GM19240 (cell line): ENCODE results near the gene C22orf23.
"Not testable (repeated sequence)": the region's sequence is repeated elsewhere in the genome, so short reads cannot be mapped to it uniquely, and the experiment has no call there.

ENCODE experiments used
- DNase-seq: peaks from one replicate; pipeline ENCODE4 v3.0.0; 2011; ENCODE audit warnings: low spot score; ENCODE audit not compliant: insufficient read length

Gene C22orf23

GRCh38 chr22:37954686-37955085, 1.3 kb upstream of the C22orf23 start:
- DNase-seq: no peak

DNA sequence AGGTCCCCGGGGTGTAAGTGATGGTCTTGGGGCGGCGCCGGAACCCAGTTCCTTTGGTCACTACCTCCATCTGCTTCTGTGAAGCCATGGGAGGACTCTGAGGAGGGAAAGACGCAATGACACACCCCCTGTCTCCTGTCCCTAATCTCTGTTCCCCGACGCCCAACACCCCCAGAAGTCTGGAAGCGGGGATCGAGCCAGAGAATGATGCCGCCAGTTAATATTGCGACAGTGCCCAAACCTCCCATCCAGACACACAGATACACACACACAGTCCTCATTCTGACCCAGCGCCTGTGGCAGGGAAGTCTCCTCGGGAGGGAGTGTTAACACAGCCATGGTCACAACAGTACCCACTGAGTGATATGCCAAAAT, 352 bp downstream of the C22orf23 start:
- no peak for DNase-seq

- DNase-seq: not testable (repeated sequence)
Observed at GRCh38 chr22:37952629-37953028, 772 bp downstream of the C22orf23 start.

DNA sequence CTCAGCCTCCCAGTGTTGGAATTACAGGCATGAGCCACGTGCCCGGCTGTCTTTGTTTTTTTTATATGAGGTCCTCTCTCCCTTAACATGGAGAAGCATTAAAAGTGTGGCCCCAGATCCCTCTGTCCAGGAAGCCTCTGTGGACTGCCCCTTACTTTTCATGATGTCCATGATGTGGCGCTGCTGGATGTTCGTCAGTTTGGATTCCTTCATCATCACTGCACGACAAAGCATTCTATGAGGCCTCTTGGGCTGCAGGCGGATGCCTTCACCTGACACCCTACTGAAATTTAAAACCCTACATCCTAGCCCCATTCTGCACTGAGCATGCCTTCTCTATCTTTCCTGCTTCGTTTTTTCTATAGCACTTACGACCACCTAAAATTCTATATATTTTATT, 2.1 kb downstream of the C22orf23 start:
- DNase-seq: no peak

- DNase-seq: not testable (repeated sequence)
Observed at GRCh38 chr22:37947142-37947795, 6.1 kb downstream of the C22orf23 start.

DNA sequence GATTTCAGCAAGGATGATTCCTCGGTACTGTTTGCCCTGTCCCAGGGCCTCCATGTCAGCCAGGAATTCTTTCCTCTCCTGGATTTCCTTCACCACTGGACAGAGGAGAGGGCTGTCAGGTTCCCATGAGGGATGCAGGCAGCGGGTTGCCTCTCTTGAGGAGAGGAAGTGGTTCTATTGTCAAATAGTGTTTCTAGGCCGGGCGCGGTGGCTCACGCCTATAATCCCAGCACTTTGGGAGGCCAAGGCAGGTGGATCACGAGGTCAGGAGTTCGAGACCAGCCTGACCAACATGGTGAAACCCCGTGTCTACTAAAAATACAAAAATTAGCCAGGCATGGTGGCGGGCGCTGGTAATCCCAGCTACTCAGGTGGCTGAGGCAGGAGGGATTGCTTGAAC, 9.0 kb downstream of the C22orf23 start:
- not testable (repeated sequence) for DNase-seq

GRCh38 chr22:37943825-37944198, 9.6 kb downstream of the C22orf23 start:
- DNase-seq: no peak

DNA sequence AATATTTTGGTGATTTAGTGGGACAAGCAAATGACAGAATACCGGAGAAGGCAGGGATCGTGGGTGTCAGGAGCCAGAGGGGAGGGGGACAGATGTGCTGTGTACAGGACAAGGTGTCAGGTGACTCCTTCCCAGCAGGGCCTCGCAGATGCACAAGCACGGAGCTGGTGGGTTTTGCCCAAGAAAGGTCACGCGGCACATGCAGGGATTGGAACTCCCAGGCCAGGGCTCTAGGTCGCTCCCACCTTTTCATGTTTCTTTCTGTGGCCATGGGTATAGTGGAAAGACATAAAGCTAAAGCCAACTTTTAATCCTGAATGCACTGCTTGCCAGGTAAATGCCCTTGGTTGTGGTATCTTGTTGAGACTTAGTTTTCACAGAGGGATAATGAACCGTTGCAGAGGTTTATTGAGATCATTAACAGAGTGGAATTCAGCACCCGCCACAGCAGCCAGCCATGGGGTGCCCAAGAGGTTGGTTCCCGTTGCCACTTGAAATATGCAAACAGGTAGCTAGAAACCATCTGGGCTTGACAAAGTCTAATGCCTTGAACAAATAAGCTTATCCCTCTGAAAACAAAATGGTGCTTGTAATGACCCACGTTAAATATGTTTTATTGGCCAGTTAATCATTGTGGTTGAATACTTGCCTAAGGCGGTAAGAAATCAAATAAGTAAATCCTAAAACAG, 10.1 kb downstream of the C22orf23 start:
- no peak for DNase-seq

- no peak for DNase-seq
Observed at GRCh38 chr22:37942133-37942532, 11.3 kb downstream of the C22orf23 start.

GRCh38 chr22:37940698-37941376, 12.6 kb downstream of the C22orf23 start:
- DNase-seq: no peak

GRCh38 chr22:37933711-37934376, 19.6 kb downstream of the C22orf23 start:
- peak; percentile 93 for DNase-seq

GRCh38 chr22:37932821-37933578, 20.4 kb downstream of the C22orf23 start:
- DNase-seq: no peak

GRCh38 chr22:37932401-37932800, 21.0 kb downstream of the C22orf23 start:
- no peak for DNase-seq

GRCh38 chr22:37931893-37932389, 21.5 kb downstream of the C22orf23 start:
- no peak for DNase-seq

- DNase-seq: no peak
Observed at GRCh38 chr22:37930952-37931440, 22.4 kb downstream of the C22orf23 start.

DNA sequence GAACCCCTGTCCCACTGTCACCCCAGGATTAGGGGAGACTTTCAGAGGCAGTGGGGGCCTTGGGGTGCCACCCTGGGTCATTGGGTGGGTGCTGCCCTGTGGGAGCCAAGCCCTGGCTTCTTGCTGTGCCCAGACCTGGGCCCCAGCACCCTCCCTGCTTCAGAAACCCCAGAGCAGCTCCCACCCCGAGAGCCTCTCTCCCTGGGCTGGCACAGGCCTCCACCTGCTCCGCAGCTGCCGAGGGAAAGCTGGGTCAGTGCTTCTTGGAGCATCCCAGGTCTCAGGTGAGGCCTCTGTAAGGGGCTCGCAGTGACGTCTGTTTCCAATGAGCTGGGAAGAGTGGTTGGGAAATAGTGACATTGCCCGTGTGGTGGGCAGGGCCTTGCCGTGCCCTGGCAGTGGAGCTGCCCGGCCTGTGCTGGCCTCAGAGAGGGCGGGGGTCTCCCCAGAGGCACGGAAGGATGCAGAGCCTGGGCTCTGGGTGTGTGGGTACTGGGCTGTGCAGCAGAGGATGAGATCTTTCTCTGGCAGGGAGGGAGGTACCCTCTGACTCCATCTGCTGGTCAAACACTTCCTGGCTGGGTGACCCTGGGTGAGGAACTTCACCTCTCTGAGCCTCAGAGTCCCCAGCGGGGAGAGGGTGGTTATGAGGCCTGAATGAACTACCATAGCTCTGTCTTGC, 23.0 kb downstream of the C22orf23 start:
- DNase-seq: peak; percentile 31

DNA sequence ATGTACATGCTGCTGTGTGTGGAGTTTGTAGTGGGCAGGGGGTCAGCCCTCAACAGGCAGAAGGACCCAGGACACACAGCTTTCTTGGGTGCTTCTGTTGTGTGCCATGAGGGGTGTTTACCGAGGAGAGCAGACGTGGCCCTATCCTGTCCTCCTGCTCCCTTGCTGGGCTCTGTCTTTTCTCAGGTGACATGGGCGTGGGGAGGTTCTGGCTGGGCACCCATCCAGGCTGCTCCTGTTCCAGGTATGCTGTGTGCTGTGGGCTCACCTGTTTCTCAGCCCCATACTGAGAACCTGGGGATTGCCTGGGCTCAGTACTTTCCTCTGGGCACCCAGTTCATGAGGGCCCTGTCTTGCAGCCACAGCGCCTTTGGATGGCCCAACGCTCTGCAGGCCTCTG, 24.0 kb downstream of the C22orf23 start:
- no peak for DNase-seq

DNA sequence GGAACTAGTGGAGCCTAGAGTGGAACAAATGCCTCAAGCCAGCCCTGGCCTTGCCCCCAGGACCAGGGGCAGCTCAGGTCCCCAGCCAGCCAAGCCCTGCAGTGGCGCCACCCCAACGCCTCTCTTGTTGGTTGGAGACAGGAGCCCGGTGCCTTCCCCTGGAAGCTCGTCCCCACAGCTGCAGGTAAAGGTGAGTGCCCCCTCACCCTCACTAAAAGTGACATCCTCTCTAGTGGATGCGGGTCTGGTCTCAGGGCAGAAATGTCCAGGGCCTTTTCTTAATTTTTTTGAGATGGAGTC, 25.8 kb downstream of the C22orf23 start:
- DNase-seq: no peak

DNA sequence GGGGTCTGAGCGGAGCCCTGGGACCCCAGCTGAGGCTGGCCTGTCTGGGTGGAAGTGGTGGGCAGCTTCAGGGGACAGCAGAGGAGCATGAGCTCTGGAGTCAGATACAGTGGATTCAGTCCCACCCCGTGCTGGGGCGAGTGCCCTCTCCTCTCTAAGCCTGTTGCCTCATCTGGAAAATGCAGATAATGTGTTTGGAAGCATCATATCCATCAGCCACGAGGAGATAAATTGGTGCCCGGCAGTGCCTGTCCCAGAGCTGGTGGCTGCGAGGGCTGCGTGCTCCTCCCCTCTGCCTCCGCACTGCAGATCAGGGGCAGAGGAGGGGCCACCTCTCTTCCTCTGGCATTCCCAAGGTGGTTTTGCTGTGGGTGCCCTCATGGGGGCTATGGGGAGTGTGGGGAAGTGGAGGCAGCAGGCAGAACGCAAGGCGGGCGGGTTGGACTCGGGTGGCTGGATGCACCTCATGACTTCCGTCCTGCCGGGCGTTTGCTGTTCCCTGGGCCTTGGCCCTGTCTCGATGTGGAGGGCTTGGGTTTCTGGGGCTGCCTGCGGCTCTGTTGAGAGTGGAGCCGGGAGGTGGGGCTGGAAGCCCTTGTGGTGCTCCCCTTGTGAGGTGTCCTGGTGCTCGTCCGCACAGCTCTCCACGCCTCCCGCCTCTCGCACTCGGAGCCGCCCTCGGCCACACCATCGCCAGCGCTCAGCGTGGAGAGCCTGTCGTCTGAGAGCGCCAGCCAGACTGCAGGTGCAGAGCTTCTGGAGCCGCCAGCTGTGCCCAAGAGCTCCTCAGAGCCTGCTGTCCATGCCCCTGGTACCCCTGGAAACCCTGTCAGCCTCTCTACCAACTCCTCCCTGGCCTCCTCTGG, 26.4 kb downstream of the C22orf23 start:
- no peak for DNase-seq

GRCh38 chr22:37926358-37926757, 27.0 kb downstream of the C22orf23 start:
- DNase-seq: no peak
